NOMO-1 (cell line): ENCODE results near the gene INSM1.
A peak's percentile ranks its signal among the peaks of the same experiment; 100 is the strongest.
"Not testable (repeated sequence)": the region's sequence is repeated elsewhere in the genome, so short reads cannot be mapped to it uniquely, and the experiment has no call there.

ENCODE experiments used
- DNase-seq, 2 experiments: peaks; one replicate each; lab custom pipeline; 2025; ENCODE audit not compliant: unreplicated experiment in 2 of 2; lab: John Stamatoyannopoulos, UW

Gene INSM1

GRCh38 chr20:20367575-20368417 is at the start of gene INSM1:
Gene INSM1, plus strand, starts transcription at chr20:20368104. Its CDS starts 164 bp downstream, at chr20:20368268.
- DNase-seq, result peak; percentile 42 to 47

GRCh38 chr20:20318365-20319161 is 49.3 kb upstream of the INSM1 start:
- peak; percentile 75 to 86 for DNase-seq

- DNase-seq, result no peak
These were observed 46.8 kb upstream of the INSM1 start for GRCh38 chr20:20321134-20321533.

GRCh38 chr20:20321917-20322316 is 46.0 kb upstream of the INSM1 start:
- no peak for DNase-seq

GRCh38 chr20:20322912-20323311 is 45.0 kb upstream of the INSM1 start:
- DNase-seq, result no peak

GRCh38 chr20:20327746-20328145 is 40.2 kb upstream of the INSM1 start:
- DNase-seq, result no peak

- no peak for DNase-seq
These were observed 38.3 kb upstream of the INSM1 start for GRCh38 chr20:20329564-20329963.

GRCh38 chr20:20331156-20331555 is 36.7 kb upstream of the INSM1 start:
- DNase-seq, result peak; percentile 18 to 61

- DNase-seq, result peak; percentile 77 to 93
These were observed 36.1 kb upstream of the INSM1 start for GRCh38 chr20:20331817-20332216.

- DNase-seq, result peak; percentile 55 to 75
These were observed 34.0 kb upstream of the INSM1 start for GRCh38 chr20:20333866-20334265.

- peak; percentile 2 to 51 for DNase-seq
These were observed 33.4 kb upstream of the INSM1 start for GRCh38 chr20:20334489-20334888.

- DNase-seq, result no peak
These were observed 29.7 kb upstream of the INSM1 start for GRCh38 chr20:20338133-20338730.

- DNase-seq, result no peak
These were observed 27.5 kb upstream of the INSM1 start for GRCh38 chr20:20340443-20340842.

GRCh38 chr20:20341371-20341770 is 26.5 kb upstream of the INSM1 start:
- DNase-seq, result no peak

- DNase-seq, result no peak
These were observed 25.8 kb upstream of the INSM1 start for GRCh38 chr20:20342066-20342465.

GRCh38 chr20:20343932-20344331 is 24.0 kb upstream of the INSM1 start:
- DNase-seq, result no peak

GRCh38 chr20:20344476-20344875 is 23.4 kb upstream of the INSM1 start:
- DNase-seq, result no peak

- DNase-seq, result no peak
These were observed 14.3 kb upstream of the INSM1 start for GRCh38 chr20:20353576-20353975.

GRCh38 chr20:20355503-20355902 is 12.4 kb upstream of the INSM1 start:
- not testable (repeated sequence) for DNase-seq

- no peak for DNase-seq
These were observed 9.1 kb upstream of the INSM1 start for GRCh38 chr20:20358801-20359200.

GRCh38 chr20:20359628-20360027 is 8.3 kb upstream of the INSM1 start:
- DNase-seq, result no peak
